ENCODE measurements around the gene CIDEB. TPM values are rescaled to one million over a fixed set of nuclear protein-coding genes. Genes with fewer than 3 reads are reported as not detected.

CIDEB gene
- total and polyA plus RNA-seq, 2 of the 4 experiments (the other 2 are of a cell fraction), result under 0.01 to 0.19 TPM

- POLR2A ChIA-PET (ENCODE audit: unreplicated experiment), result interaction anchor here (0.6 kb wide), 1 partner anchor 23 kb away, joined by 18 read pairs; the partner anchor contains the start of genes DHRS1 and NOP9
- H3K4me2 ChIP-seq (ENCODE audit: low read depth, low read length), result no peak overlapping the region
- H4K91ac ChIP-seq (ENCODE audit: insufficient read depth, low read depth, low read length), result no peak overlapping the region
- H3K4me3 ChIP-seq (ENCODE audit: insufficient read depth, low read depth, low read length), result no peak overlapping the region
- H3K4ac ChIP-seq (ENCODE audit: low read depth, low read length), result no peak overlapping the region
- in situ Hi-C loops (cut with MboI; ENCODE audit: low sequenced_read_pairs), result no loop called here
- no peak overlapping the region for H3K14ac ChIP-seq (replicated peaks; ENCODE audit: low read depth, low read length)
- H3K27ac ChIP-seq (ENCODE audit: insufficient read depth, low read length), result no peak overlapping the region
- no peak overlapping the region for H3K23ac ChIP-seq (ENCODE audit: low read depth, low read length)
- H3K9me3 ChIP-seq (ENCODE audit: control insufficient read depth, insufficient read depth, low read length), result no peaks in the 10 kb centered on the region
- no peak overlapping the region for H3K9ac ChIP-seq (ENCODE audit: low read depth, low read length)
- no TSS peak for BruUV-seq (replicated peaks)
- peak overlapping the region; percentile 56 for H2AK9ac ChIP-seq (replicated peaks; ENCODE audit: low read depth, low read length, poor library complexity)
- no peak overlapping the region for H3K18ac ChIP-seq (ENCODE audit: low read depth, low read length)
- H2BK15ac ChIP-seq (ENCODE audit: low read depth, low read length), result no peak overlapping the region
- peak overlapping the region; percentile 43 for H2AFZ ChIP-seq (replicated peaks; ENCODE audit: low read length, poor library complexity)
- no peaks in the 10 kb centered on the region for H4K20me1 ChIP-seq (ENCODE audit: insufficient read depth, low read length)
- H3K27me3 ChIP-seq (ENCODE audit: control insufficient read depth, insufficient read depth, low read length), result peaks cover 56% of the 10 kb centered on the region
- dilution Hi-C loops (cut with HindIII; ENCODE audit: low sequenced_read_pairs, unreplicated experiment), result no loop called here
- H3K9me1 ChIP-seq (ENCODE audit: insufficient read depth, low read length), result peaks cover 1% of the 10 kb centered on the region; the same call in 1 of the 2 replicates
- ATAC-seq (ENCODE audit: low read depth) (no peak), DNase-seq (no peak)
- H3K4me1 ChIP-seq (ENCODE audit: control insufficient read depth, insufficient read depth, low read length), result no peaks in the 10 kb centered on the region
- CTCF ChIA-PET, result interaction anchor here (1.9 kb wide), 1 partner anchor 10 kb away, joined by 9 read pairs; no protein-coding TSS in a partner anchor
- no peaks in the 10 kb centered on the region for H3K36me3 ChIP-seq (ENCODE audit: control insufficient read depth, insufficient read depth, low read length)
- TF ChIP-seq SMC3 (IDR thresholded peaks at IDR 0.05; ENCODE audit: low read depth, low read length) (no peak), BHLHE40 (IDR thresholded peaks at IDR 0.05; ENCODE audit: low read depth, low read length) (no peak), USF2 (IDR thresholded peaks at IDR 0.05; ENCODE audit: low read depth, low read length) (no peak), RAD21 (IDR thresholded peaks at IDR 0.05; ENCODE audit: low read length) (no peak), CEBPB (IDR thresholded peaks at IDR 0.05; ENCODE audit: low read depth, low read length) (no peak), CTCF (conservative IDR thresholded peaks at IDR 0.05; ENCODE audit: low read depth, low read length) (no peak), MAFK (IDR thresholded peaks at IDR 0.05; ENCODE audit: low read depth, low read length) (no peak)
- H3K79me1 ChIP-seq (ENCODE audit: low read depth in 1 of 2, low read length in 2 of 2), result no peaks in the 10 kb centered on the region
- no peak overlapping the region for H2BK120ac ChIP-seq (ENCODE audit: low read depth, low read length)
- no peak overlapping the region for H3K56ac ChIP-seq (ENCODE audit: extremely low read depth, insufficient read depth, low read length)
- H4K5ac ChIP-seq (ENCODE audit: low read depth, low read length), result no peak overlapping the region
- no peak overlapping the region for H2BK20ac ChIP-seq (ENCODE audit: low read depth, low read length)
- intact Hi-C loops (cut with micrococcal nuclease), result no loop called here
- H4K8ac ChIP-seq (ENCODE audit: low read depth in 2 of 2, low read length in 2 of 2), result no peak overlapping the region
- H2AK5ac ChIP-seq (ENCODE audit: low read depth, low read length), result no peak overlapping the region
- no peak overlapping the region for H2BK5ac ChIP-seq (ENCODE audit: low read depth, low read length, poor library complexity, severe bottlenecking)
- 55% methylated on average over 3 of the region's 10 CpGs; no CpG with 5 or more reads in 1 of the 2 experiments for WGBS, 2 experiments (ENCODE audit: extremely low coverage in 2 of 2, insufficient read length in 1 of 2)
Observed at GRCh38 chr14:24322672-24323071, 14.9 kb upstream of the CIDEB start.
